Activated naive CD8-positive, alpha-beta T cell (primary cell): ENCODE results near the gene DQX1.

Source experiments
- H3K27ac Mint-ChIP-seq: one replicate; pipeline ENCODE4 v1.8.0; 2021; ENCODE audit warnings: mixed read lengths
- H3K27me3 Mint-ChIP-seq: one replicate; pipeline ENCODE4 v1.8.0; 2021; ENCODE audit warnings: mixed read lengths
- H3K36me3 Mint-ChIP-seq: one replicate; pipeline ENCODE4 v1.8.0; 2021; ENCODE audit warnings: mixed read lengths
- H3K4me1 Mint-ChIP-seq: one replicate; pipeline ENCODE4 v1.8.0; 2021; ENCODE audit warnings: low read depth, mixed read lengths
- H3K4me3 Mint-ChIP-seq: one replicate; pipeline ENCODE4 v1.8.0; 2021; ENCODE audit warnings: mild to moderate bottlenecking, mixed read lengths
- H3K9me3 Mint-ChIP-seq: one replicate; pipeline ENCODE4 v1.8.0; 2021; ENCODE audit warnings: low read depth, mixed read lengths

The DQX1 gene

GRCh38 chr2:74501335-74502071 lies 24.5 kb downstream of the DQX1 start:
- Mint-ChIP-seq H3K27ac (no peak overlapping the region), H3K27me3 (peaks cover 23% of the 10 kb centered on the region), H3K9me3 (no peaks in the 10 kb centered on the region), H3K36me3 (peaks cover 15% of the 10 kb centered on the region), H3K4me1 (peaks cover 46% of the 10 kb centered on the region), H3K4me3 (peak overlapping the region; percentile 71)

GRCh38 chr2:74500578-74500946 lies 25.5 kb downstream of the DQX1 start:
- H3K27ac Mint-ChIP-seq = no peak overlapping the region
- H3K27me3 Mint-ChIP-seq = peaks cover 22% of the 10 kb centered on the region
- no peaks in the 10 kb centered on the region for H3K9me3 Mint-ChIP-seq
- H3K36me3 Mint-ChIP-seq = peaks cover 13% of the 10 kb centered on the region
- no peak overlapping the region for H3K4me3 Mint-ChIP-seq
- peaks cover 42% of the 10 kb centered on the region for H3K4me1 Mint-ChIP-seq

- Mint-ChIP-seq H3K9me3 (no peaks in the 10 kb centered on the region), H3K4me1 (peaks cover 40% of the 10 kb centered on the region), H3K36me3 (peaks cover 11% of the 10 kb centered on the region), H3K4me3 (peak overlapping the region; percentile 15), H3K27me3 (peaks cover 18% of the 10 kb centered on the region), H3K27ac (no peak overlapping the region)
These were observed 26.0 kb downstream of the DQX1 start for GRCh38 chr2:74499940-74500577.

GRCh38 chr2:74499267-74499939 lies 26.6 kb downstream of the DQX1 start, which contains the start of gene LBX2:
LBX2 (minus strand) TSS chr2:74499603; CDS start chr2:74499537, 66 bp downstream.
- Mint-ChIP-seq H3K27ac (peak within 1 kb of the TSS; percentile 66), H3K4me3 (peak within 1 kb of the TSS; percentile 91), H3K27me3 (peaks cover 13% of the 10 kb centered on the region), H3K36me3 (peaks cover 4% of the 10 kb centered on the region), H3K4me1 (peaks cover 35% of the 10 kb centered on the region), H3K9me3 (no peaks in the 10 kb centered on the region)

GRCh38 chr2:74498500-74499266 lies 27.3 kb downstream of the DQX1 start:
- peak overlapping the region; percentile 66 for H3K27ac Mint-ChIP-seq
- H3K27me3 Mint-ChIP-seq = peaks cover 11% of the 10 kb centered on the region
- peak overlapping the region; percentile 91 for H3K4me3 Mint-ChIP-seq
- peaks cover 8% of the 10 kb centered on the region for H3K36me3 Mint-ChIP-seq
- peaks cover 30% of the 10 kb centered on the region for H3K4me1 Mint-ChIP-seq
- H3K9me3 Mint-ChIP-seq = no peaks in the 10 kb centered on the region

GRCh38 chr2:74497777-74498499 lies 28.1 kb downstream of the DQX1 start:
- peak overlapping the region; percentile 66 for H3K27ac Mint-ChIP-seq

GRCh38 chr2:74496997-74497776 lies 28.8 kb downstream of the DQX1 start:
- Mint-ChIP-seq H3K36me3 (peaks cover 9% of the 10 kb centered on the region), H3K9me3 (no peaks in the 10 kb centered on the region), H3K4me3 (peak overlapping the region; percentile 91), H3K27ac (no peak overlapping the region), H3K4me1 (peaks cover 20% of the 10 kb centered on the region), H3K27me3 (peaks cover 11% of the 10 kb centered on the region)

More at GRCh38 chr2:74497777-74498499, 28.1 kb downstream of the DQX1 start:
- no peaks in the 10 kb centered on the region for H3K9me3 Mint-ChIP-seq
- H3K27me3 Mint-ChIP-seq = peaks cover 11% of the 10 kb centered on the region
- H3K4me1 Mint-ChIP-seq = peaks cover 26% of the 10 kb centered on the region
- H3K4me3 Mint-ChIP-seq = peak overlapping the region; percentile 91
- H3K36me3 Mint-ChIP-seq = peaks cover 9% of the 10 kb centered on the region

- Mint-ChIP-seq H3K4me1 (peaks cover 14% of the 10 kb centered on the region), H3K27me3 (peaks cover 4% of the 10 kb centered on the region), H3K27ac (no peak overlapping the region), H3K9me3 (no peaks in the 10 kb centered on the region), H3K4me3 (no peak overlapping the region), H3K36me3 (peaks cover 10% of the 10 kb centered on the region)
These were observed 30.6 kb downstream of the DQX1 start for GRCh38 chr2:74495440-74495839.

GRCh38 chr2:74493546-74493945 lies 32.5 kb downstream of the DQX1 start:
- no peaks in the 10 kb centered on the region for H3K9me3 Mint-ChIP-seq
- no peak overlapping the region for H3K27ac Mint-ChIP-seq
- no peak overlapping the region for H3K4me3 Mint-ChIP-seq
- no peaks in the 10 kb centered on the region for H3K27me3 Mint-ChIP-seq
- peaks cover 7% of the 10 kb centered on the region for H3K4me1 Mint-ChIP-seq
- H3K36me3 Mint-ChIP-seq = peaks cover 15% of the 10 kb centered on the region

- Mint-ChIP-seq H3K4me1 (peaks cover under 1% of the 10 kb centered on the region), H3K9me3 (no peaks in the 10 kb centered on the region), H3K27me3 (no peaks in the 10 kb centered on the region), H3K27ac (no peak overlapping the region), H3K4me3 (no peak overlapping the region), H3K36me3 (peaks cover 15% of the 10 kb centered on the region)
These were observed 34.1 kb downstream of the DQX1 start for GRCh38 chr2:74491648-74492544.

GRCh38 chr2:74489906-74490305 lies 36.1 kb downstream of the DQX1 start:
- H3K36me3 Mint-ChIP-seq = peaks cover 15% of the 10 kb centered on the region
- no peaks in the 10 kb centered on the region for H3K9me3 Mint-ChIP-seq
- H3K27ac Mint-ChIP-seq = no peak overlapping the region
- peaks cover 6% of the 10 kb centered on the region for H3K4me1 Mint-ChIP-seq
- H3K4me3 Mint-ChIP-seq = no peak overlapping the region
- H3K27me3 Mint-ChIP-seq = no peaks in the 10 kb centered on the region

GRCh38 chr2:74488643-74489481 lies 37.2 kb downstream of the DQX1 start:
- no peak overlapping the region for H3K27ac Mint-ChIP-seq
- H3K27me3 Mint-ChIP-seq = no peaks in the 10 kb centered on the region
- peaks cover 11% of the 10 kb centered on the region for H3K36me3 Mint-ChIP-seq
- H3K4me3 Mint-ChIP-seq = no peak overlapping the region
- no peaks in the 10 kb centered on the region for H3K9me3 Mint-ChIP-seq
- H3K4me1 Mint-ChIP-seq = peaks cover 8% of the 10 kb centered on the region
